Liver (tissue), 3 donors: ENCODE measurements around the gene EIF2A.

Source experiments
- CTCF ChIP-seq: fragments of 150-350 bp; IDR thresholded peaks from 2 replicates; pipeline ENCODE4 v1.5.1; 2017; ENCODE audit warnings: improper control_type of control experiment, low read depth, low read length; ENCODE audit not compliant: missing input control
- EGR1 ChIP-seq, 2 donors: IDR thresholded peaks; 2 replicates each; pipeline ENCODE4 v1.6.1; 2016 to 2018; ENCODE audit warnings: antibody characterized with exemption in 2 of 2, low read depth in 2 of 2
- FOXA1 ChIP-seq: IDR thresholded peaks from 2 replicates; pipeline ENCODE4 v1.6.1; 2016; ENCODE audit warnings: antibody characterized with exemption
- GABPA ChIP-seq, 2 donors: IDR thresholded peaks in 1 of 2; conservative IDR thresholded peaks in 1 of 2; 2 replicates each; pipeline ENCODE4 v1.6.1; 2016; ENCODE audit warnings: antibody characterized with exemption in 2 of 2, mild to moderate bottlenecking in 1 of 2, moderate library complexity in 1 of 2
- HNF4A ChIP-seq, 2 donors: conservative IDR thresholded peaks; 2 replicates each; pipeline ENCODE4 v1.6.1; 2016; ENCODE audit warnings: antibody characterized with exemption in 2 of 2, mild to moderate bottlenecking in 2 of 2
- JUND ChIP-seq, 2 donors: IDR thresholded peaks; 2 replicates each; pipeline ENCODE4 v1.6.1; 2016; ENCODE audit warnings: antibody characterized with exemption in 2 of 2
- MAX ChIP-seq: IDR thresholded peaks from 2 replicates; pipeline ENCODE4 v1.6.1; 2016; ENCODE audit warnings: antibody characterized with exemption
- NR2F2 ChIP-seq: IDR thresholded peaks from 2 replicates; pipeline ENCODE4 v1.6.1; 2016; ENCODE audit warnings: antibody characterized with exemption
- REST ChIP-seq: IDR thresholded peaks from 2 replicates; pipeline ENCODE4 v1.6.1; 2016; ENCODE audit warnings: antibody characterized with exemption, mild to moderate bottlenecking
- SP1 ChIP-seq: IDR thresholded peaks from 2 replicates; pipeline ENCODE4 v1.6.1; 2018; ENCODE audit warnings: antibody characterized with exemption, mild to moderate bottlenecking
- TAF1 ChIP-seq: conservative IDR thresholded peaks from 2 replicates; pipeline ENCODE4 v1.6.1; 2016; ENCODE audit warnings: antibody characterized with exemption, mild to moderate bottlenecking
- YY1 ChIP-seq: IDR thresholded peaks from 2 replicates; pipeline ENCODE4 v1.6.1; 2016; ENCODE audit warnings: antibody characterized with exemption, mild to moderate bottlenecking
- TF ChIP-seq, protein P1 (sequence below): IDR thresholded peaks from 2 replicates; pipeline ENCODE4 v1.6.1; 2016; ENCODE audit warnings: antibody characterized with exemption
- donor health status: healthy.
- donor health status: healthy.

DNA sequence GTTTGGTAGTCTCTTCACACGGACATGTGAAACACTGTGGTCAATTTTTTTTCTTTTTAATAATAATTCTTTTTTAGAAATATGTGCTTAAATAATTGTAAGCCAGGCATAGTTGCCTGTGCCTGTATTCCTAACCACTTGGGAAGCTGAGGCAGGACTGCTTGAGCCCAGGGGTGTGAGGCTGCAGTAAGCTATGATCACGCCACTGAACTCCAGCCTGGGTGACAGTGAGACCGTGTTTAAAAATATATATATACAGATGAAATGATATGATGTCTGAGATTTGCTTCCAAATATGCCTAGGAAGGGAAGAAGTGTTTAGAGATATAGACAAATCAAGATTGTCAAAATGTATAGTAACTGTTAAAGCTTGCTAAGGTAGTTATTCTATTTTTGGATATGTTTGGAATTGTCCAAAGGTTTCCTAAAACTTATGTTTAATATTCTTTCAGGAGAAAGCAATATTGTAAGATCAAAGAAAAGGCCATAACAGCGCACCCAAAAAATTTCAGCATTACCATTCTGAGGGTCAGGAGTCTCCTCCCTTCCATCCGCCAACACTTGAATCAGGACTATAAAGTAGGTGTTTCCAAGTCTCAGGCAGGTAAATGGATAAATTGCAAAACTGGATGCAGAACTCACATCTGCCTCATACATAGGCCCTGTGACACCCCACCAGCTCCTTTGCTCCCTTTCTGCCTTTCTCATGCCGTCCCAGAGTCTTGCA lies 56.0 kb downstream of the EIF2A start:
- TF ChIP-seq REST (no peak), CTCF (no peak), HNF4A (conservative IDR thresholded peaks at IDR 0.05) (no peak), MAX (no peak), YY1 (no peak), SP1 (no peak), GABPA (IDR thresholded peaks at IDR 0.05 in 1 of 2, conservative IDR thresholded peaks at IDR 0.05 in 1 of 2) (no peak), JUND (IDR thresholded peaks at IDR 0.05) (no peak), EGR1 (IDR thresholded peaks at IDR 0.05; ENCODE audit: low read depth in 2 of 2) (no peak), TAF1 (no peak), FOXA1 (no peak), NR2F2 (no peak)
- TF ChIP-seq, protein P1, sequence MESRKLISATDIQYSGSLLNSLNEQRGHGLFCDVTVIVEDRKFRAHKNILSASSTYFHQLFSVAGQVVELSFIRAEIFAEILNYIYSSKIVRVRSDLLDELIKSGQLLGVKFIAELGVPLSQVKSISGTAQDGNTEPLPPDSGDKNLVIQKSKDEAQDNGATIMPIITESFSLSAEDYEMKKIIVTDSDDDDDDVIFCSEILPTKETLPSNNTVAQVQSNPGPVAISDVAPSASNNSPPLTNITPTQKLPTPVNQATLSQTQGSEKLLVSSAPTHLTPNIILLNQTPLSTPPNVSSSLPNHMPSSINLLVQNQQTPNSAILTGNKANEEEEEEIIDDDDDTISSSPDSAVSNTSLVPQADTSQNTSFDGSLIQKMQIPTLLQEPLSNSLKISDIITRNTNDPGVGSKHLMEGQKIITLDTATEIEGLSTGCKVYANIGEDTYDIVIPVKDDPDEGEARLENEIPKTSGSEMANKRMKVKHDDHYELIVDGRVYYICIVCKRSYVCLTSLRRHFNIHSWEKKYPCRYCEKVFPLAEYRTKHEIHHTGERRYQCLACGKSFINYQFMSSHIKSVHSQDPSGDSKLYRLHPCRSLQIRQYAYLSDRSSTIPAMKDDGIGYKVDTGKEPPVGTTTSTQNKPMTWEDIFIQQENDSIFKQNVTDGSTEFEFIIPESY = no peak
